GM12865 (cell line): Measurements from ENCODE around the gene MMAB.

Source experiments
- DNase-seq: peaks from one replicate; pipeline ENCODE4 v3.0.0; 2010; ENCODE audit warnings: low read depth
- H3K4me3 ChIP-seq: 2 replicates; pipeline ENCODE4 v1.5.1; 2011; ENCODE audit warnings: mild to moderate bottlenecking, low read depth, low read length, control low read depth
- CTCF ChIP-seq: IDR thresholded peaks from 2 replicates; pipeline ENCODE4 v1.5.1; 2011; ENCODE audit warnings: low read length, control low read depth, low read depth, inconsistent platforms; ENCODE audit not compliant: insufficient read depth; ENCODE audit errors: missing control alignments

The MMAB gene

GRCh38 chr12:109539508-109539907, 33.8 kb downstream of the MMAB start:
- no peak for TF ChIP-seq CTCF
- no peak overlapping the region for H3K4me3 ChIP-seq
- DNase-seq = no peak

DNA sequence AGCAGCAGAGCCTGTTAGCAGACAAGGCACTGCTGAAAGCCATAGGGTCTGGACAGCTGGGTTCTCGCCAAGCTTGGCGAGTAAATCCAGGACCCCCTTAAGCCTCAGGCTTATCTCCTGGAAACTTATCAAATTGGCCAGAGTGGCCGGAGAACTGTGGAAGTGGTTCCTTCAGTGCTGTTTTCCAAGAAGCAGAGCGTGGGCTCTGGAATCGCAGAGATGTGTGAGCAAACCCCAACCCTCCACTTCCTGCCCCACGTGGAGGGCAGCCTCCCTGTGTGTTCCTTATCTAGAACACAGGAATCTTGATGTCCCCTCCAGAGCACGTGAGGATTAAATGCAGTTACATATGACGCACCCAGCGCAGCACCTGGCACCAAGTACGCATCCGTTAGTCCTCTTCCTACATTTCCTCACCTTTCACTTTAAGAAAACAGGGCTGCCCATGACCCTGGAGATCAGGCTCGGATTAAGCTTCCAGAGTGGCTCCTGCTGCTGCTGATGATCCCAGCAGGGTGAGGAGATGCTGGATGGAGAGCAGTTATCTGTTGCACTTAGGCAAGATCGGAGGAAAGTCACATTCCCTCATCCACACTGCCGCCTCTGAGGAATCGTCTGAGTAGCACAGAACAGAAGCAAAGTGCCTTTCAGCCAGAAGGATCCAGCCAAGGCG, 35.0 kb downstream of the MMAB start:
- TF ChIP-seq CTCF = no peak
- H3K4me3 ChIP-seq = no peak overlapping the region
- no peak for DNase-seq

- H3K4me3 ChIP-seq = no peak overlapping the region
- no peak for TF ChIP-seq CTCF
- no peak for DNase-seq
Observed at GRCh38 chr12:109537136-109537535, 36.2 kb downstream of the MMAB start.

- no peak for DNase-seq
- no peak for TF ChIP-seq CTCF
- H3K4me3 ChIP-seq = no peak overlapping the region
Observed at GRCh38 chr12:109535863-109536250, 37.4 kb downstream of the MMAB start.

GRCh38 chr12:109535231-109535862, 38.0 kb downstream of the MMAB start:
- no peak overlapping the region for H3K4me3 ChIP-seq
- TF ChIP-seq CTCF = no peak
- no peak for DNase-seq

DNA sequence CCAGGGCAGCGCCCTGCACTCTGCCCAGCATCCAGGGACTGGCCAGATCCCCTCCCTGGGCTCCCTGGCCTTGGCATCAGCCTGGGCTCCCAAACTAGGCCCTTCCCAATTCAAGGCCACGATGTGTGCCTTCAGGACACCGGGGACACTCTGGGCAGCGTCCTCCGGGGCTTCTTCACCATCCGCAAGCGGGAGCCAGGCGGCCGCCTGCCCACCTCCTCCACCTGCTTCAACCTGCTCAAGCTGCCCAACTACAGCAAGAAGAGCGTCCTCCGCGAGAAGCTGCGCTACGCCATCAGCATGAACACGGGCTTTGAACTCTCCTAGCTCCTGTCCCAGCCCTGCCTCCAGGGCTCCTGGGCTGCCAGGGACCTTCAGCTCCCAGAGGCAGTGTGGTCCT, 38.8 kb downstream of the MMAB start:
- DNase-seq = no peak
- no peak for TF ChIP-seq CTCF
- H3K4me3 ChIP-seq = no peak overlapping the region

GRCh38 chr12:109533487-109533740, 39.9 kb downstream of the MMAB start:
- TF ChIP-seq CTCF = no peak
- DNase-seq = no peak
- no peak overlapping the region for H3K4me3 ChIP-seq
